GM19372 (cell line): Measurements from ENCODE around the gene AMTN.
A peak's percentile ranks its signal among the peaks of the same experiment; 100 is the strongest.
"Not testable (repeated sequence)": the region's sequence is repeated elsewhere in the genome, so short reads cannot be mapped to it uniquely, and the experiment has no call there.

Experiments
- ATAC-seq: cut with Tn5 transposase; IDR thresholded peaks from one replicate; pipeline ENCODE4 v1.9.1; 2021; ENCODE audit warnings: mild to moderate bottlenecking, low read depth, moderate library complexity; ENCODE audit not compliant: unreplicated experiment

AMTN gene

GRCh38 chr4:70518269-70518668, at the start of gene AMTN:
AMTN (plus strand) TSS chr4:70518569; CDS start chr4:70518778, 209 bp downstream.
- no peak for ATAC-seq

- no peak for ATAC-seq
Measured at GRCh38 chr4:70471897-70472296, 46.5 kb upstream of the AMTN start, which contains the start of gene MUC7. MUC7 (plus strand) TSS chr4:70472197; CDS start chr4:70474022, 1,825 bp downstream.

GRCh38 chr4:70473679-70474078, 44.7 kb upstream of the AMTN start:
- no peak for ATAC-seq

GRCh38 chr4:70488748-70489147, 29.6 kb upstream of the AMTN start:
- no peak for ATAC-seq

- ATAC-seq, result no peak
Measured at GRCh38 chr4:70496231-70496630, 22.1 kb upstream of the AMTN start.

- ATAC-seq, result not testable (repeated sequence)
Measured at GRCh38 chr4:70501838-70502237, 16.5 kb upstream of the AMTN start.

- no peak for ATAC-seq
Measured at GRCh38 chr4:70504733-70505132, 13.6 kb upstream of the AMTN start.

GRCh38 chr4:70505151-70505748, 13.1 kb upstream of the AMTN start:
- ATAC-seq, result peak; percentile 93

GRCh38 chr4:70508801-70509200, 9.6 kb upstream of the AMTN start:
- no peak for ATAC-seq

- ATAC-seq, result no peak
Measured at GRCh38 chr4:70511365-70511764, 7.0 kb upstream of the AMTN start.

- no peak for ATAC-seq
Measured at GRCh38 chr4:70515367-70516250, 2.8 kb upstream of the AMTN start.

- ATAC-seq, result no peak
Measured at GRCh38 chr4:70518716-70519115, 347 bp downstream of the AMTN start.

GRCh38 chr4:70522626-70523025, 4.3 kb downstream of the AMTN start:
- ATAC-seq, result no peak

GRCh38 chr4:70530997-70531396, 12.6 kb downstream of the AMTN start:
- no peak for ATAC-seq

- ATAC-seq, result peak; percentile 77
Measured at GRCh38 chr4:70531981-70532380, 13.6 kb downstream of the AMTN start.

- no peak for ATAC-seq
Measured at GRCh38 chr4:70533211-70533610, 14.8 kb downstream of the AMTN start.

GRCh38 chr4:70533791-70534190, 15.4 kb downstream of the AMTN start:
- no peak for ATAC-seq

- not testable (repeated sequence) for ATAC-seq
Measured at GRCh38 chr4:70534886-70535285, 16.5 kb downstream of the AMTN start.

GRCh38 chr4:70538869-70539268, 20.5 kb downstream of the AMTN start:
- no peak for ATAC-seq

GRCh38 chr4:70544279-70544868, 26.0 kb downstream of the AMTN start:
- ATAC-seq, result no peak

GRCh38 chr4:70556856-70557255, 38.5 kb downstream of the AMTN start:
- ATAC-seq, result no peak
